ENCODE data around the gene PTPN6. TPM values are rescaled to one million over a fixed set of nuclear protein-coding genes. Genes with fewer than 3 reads are reported as not detected.

The PTPN6 gene
- total and polyA plus RNA-seq, 7 experiments from 2014 or later, result 141 to 390 (median 242) TPM

DNA sequence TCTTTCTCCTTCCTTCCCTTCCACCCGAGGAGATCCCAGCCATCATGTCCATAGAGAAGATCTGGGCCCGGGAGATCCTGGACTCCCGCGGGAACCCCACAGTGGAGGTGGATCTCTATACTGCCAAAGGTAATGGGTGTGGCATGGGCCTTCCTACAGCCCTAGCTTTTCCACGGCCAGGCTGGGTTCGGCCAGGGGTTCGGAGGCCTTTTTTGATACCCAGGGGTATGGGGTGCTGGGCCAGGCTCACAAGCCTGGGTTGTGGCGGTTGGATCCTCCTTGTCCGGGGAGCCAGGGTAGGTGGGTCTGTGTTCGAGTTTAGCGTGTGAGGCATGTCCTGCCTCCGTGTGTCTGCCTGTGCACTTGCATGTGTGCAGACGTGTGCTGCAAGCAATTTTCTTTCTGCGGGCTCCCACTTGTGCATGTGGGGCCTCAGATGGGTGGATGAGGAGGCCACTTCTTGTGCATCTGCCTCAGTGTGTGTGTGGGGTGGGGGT lies 35.3 kb upstream of the PTPN6 start:
- H3K4me1 Mint-ChIP-seq, result peaks cover 0 to 60% (median 36%) of the 10 kb centered on the region in 7 donors
- Histone ChIP-seq H3K36me3 (ENCODE audit: control insufficient read depth in 2 of 3, insufficient read depth in 3 of 3, low read length in 3 of 3) (peaks cover 5 to 42% (median 11%) of the 10 kb centered on the region in 3 experiments), H3K4me1 (ENCODE audit: control insufficient read depth in 2 of 2, insufficient read depth in 2 of 2, low read length in 2 of 2) (peaks cover 11 to 14% of the 10 kb centered on the region in 2 donors), H3K9me3 (ENCODE audit: control insufficient read depth in 2 of 3, low read length in 3 of 3) (no peaks in the 10 kb centered on the region), H3K27me3 (ENCODE audit: control insufficient read depth in 2 of 2, insufficient read depth in 2 of 2, low read length in 2 of 2) (no peaks in the 10 kb centered on the region), H3K27ac (ENCODE audit: low read depth, low read length) (peak overlapping the region; percentile 86), H3K4me3 (ENCODE audit: low read length) (no peak overlapping the region)
- ChIA-PET POLR2A (interaction anchor here (0.7 to 5.7 kb wide), 8 partner anchors 9 to 53 kb away, joined by 3 to 50 read pairs (median 16); partner anchors contain the start of genes ATN1, C12orf57, RNU7-1 and SPSB2), CTCF (interaction anchor here (3.1 kb wide), 1 partner anchor 9 kb away, joined by 14 read pairs; no protein-coding TSS in a partner anchor)
- peaks cover 0 to 33% (median 9%) of the 10 kb centered on the region in 5 donors for H3K36me3 Mint-ChIP-seq
- peaks cover 0 to 4% (median 0%) of the 10 kb centered on the region in 5 donors for H3K27me3 Mint-ChIP-seq
- no peaks in the 10 kb centered on the region for H3K9me3 Mint-ChIP-seq
- peak overlapping the region; percentile 43 to 100 (median 90) for H3K4me3 Mint-ChIP-seq
- ATAC-seq, result no peak
- no peak for DNase-seq
- H3K27ac Mint-ChIP-seq, result peak overlapping the region in 7 of 9 donors; percentile 60 to 96 (median 86)
- intact Hi-C loops (cut with micrococcal nuclease), result loop anchor here (2.0 kb wide), 2 partner anchors 43 to 103 kb away; partner anchors contain the start of genes LPCAT3 (in 1 of the 2) and SPSB2 (in 1 of the 2)

GRCh38 chr12:6916426-6917200 lies 34.5 kb upstream of the PTPN6 start:
- Histone ChIP-seq H3K4me3 (ENCODE audit: low read length) (no peak overlapping the region), H3K4me1 (ENCODE audit: control insufficient read depth in 2 of 2, insufficient read depth in 2 of 2, low read length in 2 of 2) (peaks cover 11 to 14% of the 10 kb centered on the region in 2 donors), H3K36me3 (ENCODE audit: control insufficient read depth in 2 of 3, insufficient read depth in 3 of 3, low read length in 3 of 3) (peaks cover 5 to 50% (median 11%) of the 10 kb centered on the region in 3 experiments), H3K27me3 (ENCODE audit: control insufficient read depth in 2 of 2, insufficient read depth in 2 of 2, low read length in 2 of 2) (no peaks in the 10 kb centered on the region), H3K9me3 (ENCODE audit: control insufficient read depth in 2 of 3, low read length in 3 of 3) (no peaks in the 10 kb centered on the region), H3K27ac (ENCODE audit: low read depth, low read length) (peak overlapping the region; percentile 18)
- no peak for ATAC-seq
- Mint-ChIP-seq H3K27ac (peak overlapping the region in 8 of 9 donors; percentile 13 to 90 (median 54)), H3K27me3 (peaks cover 0 to 4% (median 0%) of the 10 kb centered on the region in 5 donors), H3K4me1 (peaks cover 0 to 58% (median 36%) of the 10 kb centered on the region in 7 donors), H3K4me3 (peak overlapping the region in 8 of 10 donors; percentile 52 to 100 (median 92)), H3K9me3 (no peaks in the 10 kb centered on the region), H3K36me3 (peaks cover 0 to 35% (median 9%) of the 10 kb centered on the region in 5 donors)
- DNase-seq, result no peak
- CTCF ChIA-PET, result interaction anchor here (1.2 to 1.6 kb wide), 2 partner anchors 27 to 44 kb away, joined by 3 to 4 read pairs; partner anchors contain the start of genes C12orf57, RNU7-1 and SPSB2
- POLR2A ChIA-PET, result interaction anchor here (0.6 to 5.7 kb wide), 12 partner anchors 9 to 195 kb away, joined by 3 to 50 read pairs (median 6); partner anchors contain the start of genes ATN1, C12orf57, RNU7-1 and SPSB2
- intact Hi-C loops (cut with micrococcal nuclease), result no loop called here

DNA sequence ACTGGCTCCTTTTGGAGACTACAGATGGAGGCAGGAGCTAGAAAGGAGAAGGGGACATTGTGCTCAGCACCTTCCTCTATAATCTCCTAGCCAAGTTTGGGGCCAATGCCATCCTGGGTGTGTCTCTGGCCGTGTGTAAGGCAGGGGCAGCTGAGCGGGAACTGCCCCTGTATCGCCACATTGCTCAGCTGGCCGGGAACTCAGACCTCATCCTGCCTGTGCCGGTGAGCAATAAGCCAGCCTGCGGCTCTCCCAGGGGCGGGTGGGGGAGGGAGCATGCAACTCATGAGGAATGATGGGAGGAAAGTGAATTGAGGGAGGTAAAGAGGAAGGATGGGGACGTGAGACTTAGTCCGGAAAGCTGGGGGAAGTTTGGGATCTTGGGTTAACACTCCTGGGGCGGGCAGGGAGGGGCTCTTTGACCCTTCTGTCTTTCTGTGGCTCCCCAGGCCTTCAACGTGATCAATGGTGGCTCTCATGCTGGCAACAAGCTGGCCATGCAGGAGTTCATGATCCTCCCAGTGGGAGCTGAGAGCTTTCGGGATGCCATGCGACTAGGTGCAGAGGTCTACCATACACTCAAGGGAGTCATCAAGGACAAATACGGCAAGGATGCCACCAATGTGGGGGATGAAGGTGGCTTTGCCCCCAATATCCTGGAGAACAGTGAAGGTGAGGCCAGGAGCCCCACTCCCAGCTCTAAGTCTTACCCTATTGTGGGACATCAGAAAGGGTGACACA lies 33.5 kb upstream of the PTPN6 start:
- Histone ChIP-seq H3K27me3 (ENCODE audit: control insufficient read depth in 2 of 2, insufficient read depth in 2 of 2, low read length in 2 of 2) (no peaks in the 10 kb centered on the region), H3K4me1 (ENCODE audit: control insufficient read depth in 2 of 2, insufficient read depth in 2 of 2, low read length in 2 of 2) (peaks cover 11 to 14% of the 10 kb centered on the region in 2 donors)
- H3K27ac Mint-ChIP-seq, result peak overlapping the region in 1 of 9 donors; percentile 30

GRCh38 chr12:6919588-6919987 lies 31.6 kb upstream of the PTPN6 start:
- intact Hi-C loops (cut with micrococcal nuclease), result no loop called here
- CTCF ChIA-PET, result interaction anchor here (0.9 to 1.0 kb wide), 2 partner anchors 47 to 316 kb away, joined by 3 read pairs; partner anchors contain the start of gene SPSB2
- H3K4me1 ChIP-seq (ENCODE audit: control insufficient read depth in 2 of 2, insufficient read depth in 2 of 2, low read length in 2 of 2), result peaks cover 7 to 10% of the 10 kb centered on the region in 2 donors
- DNase-seq (no peak), ATAC-seq (no peak)
- Mint-ChIP-seq H3K4me3 (no peak overlapping the region), H3K4me1 (peaks cover 3 to 61% (median 29%) of the 10 kb centered on the region in 7 donors), H3K27me3 (peaks cover 0 to 1% (median 0%) of the 10 kb centered on the region in 5 donors), H3K9me3 (no peaks in the 10 kb centered on the region), H3K27ac (peak overlapping the region in 7 of 9 donors; percentile 3 to 72 (median 31)), H3K36me3 (peaks cover 0 to 44% (median 9%) of the 10 kb centered on the region in 5 donors)
- H3K36me3 ChIP-seq (ENCODE audit: control insufficient read depth in 2 of 3, insufficient read depth in 3 of 3, low read length in 3 of 3), result peaks cover 5 to 71% (median 14%) of the 10 kb centered on the region in 3 experiments
- POLR2A ChIA-PET, result interaction anchor here (0.6 to 23.3 kb wide), 4 partner anchors 12 to 65 kb away, joined by 3 to 367 read pairs (median 4); partner anchors contain the start of genes C12orf57, PTPN6 and RNU7-1
- H3K4me3 ChIP-seq (ENCODE audit: low read length), result no peak overlapping the region
- no peaks in the 10 kb centered on the region for H3K9me3 ChIP-seq (ENCODE audit: control insufficient read depth in 2 of 3, low read length in 3 of 3)
- no peak overlapping the region for H3K27ac ChIP-seq (ENCODE audit: low read depth, low read length)
- H3K27me3 ChIP-seq (ENCODE audit: control insufficient read depth in 2 of 2, insufficient read depth in 2 of 2, low read length in 2 of 2), result no peaks in the 10 kb centered on the region

More for the DNA sequence above, 33.5 kb upstream of the PTPN6 start:
- DNase-seq (no peak), ATAC-seq (no peak)
- Histone ChIP-seq H3K27ac (ENCODE audit: low read depth, low read length) (no peak overlapping the region), H3K9me3 (ENCODE audit: control insufficient read depth in 2 of 3, low read length in 3 of 3) (no peaks in the 10 kb centered on the region), H3K36me3 (ENCODE audit: control insufficient read depth in 2 of 3, insufficient read depth in 3 of 3, low read length in 3 of 3) (peaks cover 5 to 60% (median 14%) of the 10 kb centered on the region in 3 experiments), H3K4me3 (ENCODE audit: low read length) (no peak overlapping the region)
- Mint-ChIP-seq H3K9me3 (no peaks in the 10 kb centered on the region), H3K27me3 (peaks cover 0 to 4% (median 0%) of the 10 kb centered on the region in 5 donors), H3K4me1 (peaks cover 0 to 62% (median 35%) of the 10 kb centered on the region in 7 donors), H3K36me3 (peaks cover 0 to 41% (median 9%) of the 10 kb centered on the region in 5 donors), H3K4me3 (peak overlapping the region in 1 of 10 donors; percentile 25)
- CTCF ChIA-PET, result interaction anchor here (0.9 to 1.6 kb wide), 3 partner anchors 26 to 224 kb away, joined by 3 to 4 read pairs (median 4); partner anchors contain the start of genes C12orf57, RNU7-1 and SPSB2
- POLR2A ChIA-PET, result interaction anchor here (0.6 to 2.0 kb wide), 5 partner anchors 11 to 194 kb away, joined by 3 to 6 read pairs (median 3); partner anchors contain the start of genes ATN1, C12orf57 and RNU7-1
- intact Hi-C loops (cut with micrococcal nuclease), result no loop called here

GRCh38 chr12:6921539-6921938 lies 29.6 kb upstream of the PTPN6 start:
- Histone ChIP-seq H3K4me1 (ENCODE audit: control insufficient read depth in 2 of 2, insufficient read depth in 2 of 2, low read length in 2 of 2) (peaks cover 5 to 7% of the 10 kb centered on the region in 2 donors), H3K27me3 (ENCODE audit: control insufficient read depth in 2 of 2, insufficient read depth in 2 of 2, low read length in 2 of 2) (no peaks in the 10 kb centered on the region), H3K36me3 (ENCODE audit: control insufficient read depth in 2 of 3, insufficient read depth in 3 of 3, low read length in 3 of 3) (peaks cover 5 to 60% (median 14%) of the 10 kb centered on the region in 3 experiments), H3K9me3 (ENCODE audit: control insufficient read depth in 2 of 3, low read length in 3 of 3) (no peaks in the 10 kb centered on the region), H3K4me3 (ENCODE audit: low read length) (no peak overlapping the region), H3K27ac (ENCODE audit: low read depth, low read length) (no peak overlapping the region)
- DNase-seq (no peak), ATAC-seq (no peak)
- Mint-ChIP-seq H3K4me3 (no peak overlapping the region), H3K36me3 (peaks cover 0 to 35% (median 9%) of the 10 kb centered on the region in 5 donors), H3K4me1 (peaks cover 7 to 55% (median 16%) of the 10 kb centered on the region in 7 donors), H3K27me3 (peaks cover 0 to 1% (median 0%) of the 10 kb centered on the region in 5 donors), H3K9me3 (no peaks in the 10 kb centered on the region), H3K27ac (peak overlapping the region in 2 of 9 donors; percentile 14 to 86)
- ChIA-PET POLR2A (interaction anchor here (1.0 to 23.3 kb wide), 3 partner anchors 15 to 70 kb away, joined by 3 to 367 read pairs (median 6); partner anchors contain the start of genes C12orf57, CDCA3, PTPN6 and RNU7-1), CTCF (interaction anchor here (0.6 to 1.7 kb wide), 6 partner anchors 14 to 232 kb away, joined by 3 to 4 read pairs (median 3); partner anchors contain the start of gene ZNF384)
- intact Hi-C loops (cut with micrococcal nuclease), result no loop called here
